SK-N-SH treated with all-trans-retinoic acid at 6 μM for 48 hours (cell line): ENCODE measurements around the gene RBP5.

ENCODE experiments used
- ESRRG ChIP-seq: fragments of 250-450 bp; sonication (Bioruptor Pico); IDR thresholded peaks from 2 replicates; pipeline ENCODE4 v1.6.1; 2021; ENCODE audit warnings: mild to moderate bottlenecking
- SNAI2 ChIP-seq: fragments of 250-450 bp; sonication (Bioruptor Pico); IDR thresholded peaks from 2 replicates; pipeline ENCODE4 v1.5.0; 2020; ENCODE audit warnings: mild to moderate bottlenecking, moderate library complexity
- TCF4 ChIP-seq: fragments of 250-450 bp; sonication (Bioruptor Pico); IDR thresholded peaks from 2 replicates; pipeline ENCODE4 v1.8.0; 2021; ENCODE audit warnings: mild to moderate bottlenecking, moderate library complexity, borderline replicate concordance
- ZNF70 ChIP-seq: fragments of 450-650 bp; formaldehyde crosslinking; IDR thresholded peaks from 2 replicates; pipeline ENCODE4 v1.5.0; 2020; ENCODE audit warnings: mild to moderate bottlenecking, moderate library complexity
- ZNF8 ChIP-seq: fragments of 450-650 bp; formaldehyde crosslinking; IDR thresholded peaks from 2 replicates; pipeline ENCODE4 v1.5.0; 2020; ENCODE audit warnings: mild to moderate bottlenecking, moderate library complexity

- TF ChIP-seq TCF4 (no peak), ZNF70 (CRISPR knock-in tag) (no peak), SNAI2 (no peak), ZNF8 (CRISPR knock-in tag) (no peak), ESRRG (CRISPR knock-in tag) (no peak)
Measured at GRCh38 chr12:7078163-7078562, 50.5 kb downstream of the RBP5 start.
